Ascending aorta (tissue), 2 donors: ENCODE results near the gene CCDC9B. TPM values are rescaled to one million over a fixed set of nuclear protein-coding genes. Genes with fewer than 3 reads are reported as not detected.

Experiments used
- DNase-seq, 2 donors: peaks; one replicate each; pipeline ENCODE4 v3.0.0-alpha.2; 2019; ENCODE audit warnings: low spot score in 2 of 2
- H3K27ac ChIP-seq, 2 donors: fragments of 200-600 bp; sonication (generic); one replicate each; pipeline ENCODE4 v1.5.1; 2016 to 2017; ENCODE audit warnings: mild to moderate bottlenecking in 1 of 2
- H3K27me3 ChIP-seq: fragments of 200-600 bp; sonication (generic); one replicate; pipeline ENCODE4 v1.5.1; 2017
- H3K36me3 ChIP-seq, 2 donors: fragments of 200-600 bp; sonication (generic); one replicate each; pipeline ENCODE4 v1.5.1; 2016
- H3K4me1 ChIP-seq, 2 donors: fragments of 200-600 bp; sonication (generic); one replicate each; pipeline ENCODE4 v1.5.1; 2016 to 2017; ENCODE audit warnings: mild to moderate bottlenecking in 1 of 2
- H3K4me3 ChIP-seq, 2 donors: fragments of 200-600 bp; sonication (generic); one replicate each; pipeline ENCODE4 v1.5.1; 2016 to 2017; ENCODE audit warnings: mild to moderate bottlenecking in 1 of 2
- H3K9me3 ChIP-seq, 2 donors: fragments of 200-600 bp; sonication (generic); one replicate each; pipeline ENCODE4 v1.5.1; 2016
- intact Hi-C: fragments of 100-400 bp; cut with DNase I; formaldehyde crosslinking; loops from one replicate; pipeline ENCODE4 v1.15.1; 2023
- total RNA-seq: library from RNA; depleted of rRNA; stranded (reverse); fragments of >200 nt; gene quantifications from one replicate; pipeline ENCODE4 v1.1.0, GENCODE V29; 2016
- TF ChIP-seq, protein P1 (sequence below), 3 experiments: fragments of 200-600 bp in 2 of 3; fragments of 450-650 bp in 1 of 3; sonication (generic) in 2 of 3; IDR thresholded peaks; one replicate each; pipeline ENCODE4 v1.5.1; 2016 to 2019; ENCODE audit warnings: antibody characterized with exemption in 3 of 3, mild to moderate bottlenecking in 1 of 3, moderate library complexity in 1 of 3

CCDC9B gene
- total RNA-seq, 1 donor from 2014 or later, result 55.8 TPM

DNA sequence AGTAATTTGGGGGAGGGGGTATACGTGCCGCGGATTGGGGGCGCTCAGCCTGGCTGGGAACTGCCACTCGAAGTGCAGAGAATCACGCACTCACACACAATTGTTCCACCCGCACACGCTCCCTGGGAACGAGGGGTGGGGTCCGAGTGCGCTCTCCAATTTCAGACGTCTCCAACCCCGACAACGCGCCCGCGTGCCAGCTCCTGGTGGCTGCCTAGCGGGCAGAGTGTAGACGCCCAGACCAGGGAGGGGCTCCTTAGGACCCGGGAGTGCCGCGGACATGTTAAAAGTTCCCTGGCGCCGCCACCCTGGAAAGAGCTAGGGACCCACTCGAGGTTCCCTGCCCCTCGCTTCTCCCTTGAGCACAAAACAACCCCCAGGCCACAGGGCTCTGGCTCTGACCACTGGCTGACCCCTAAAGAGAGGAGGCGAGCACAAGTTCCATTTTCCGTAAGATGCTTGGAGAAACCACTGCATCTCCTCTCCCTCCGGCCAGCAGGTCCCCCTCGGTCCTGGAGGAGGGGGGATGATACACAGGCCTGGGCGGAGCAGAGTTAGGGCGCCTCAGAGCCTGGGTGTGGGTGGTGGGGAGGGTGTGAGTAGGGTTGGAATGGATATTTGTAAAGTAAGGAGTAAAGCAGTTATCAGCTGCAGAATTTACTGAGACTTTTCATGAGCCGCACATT is 57.0 kb downstream of the CCDC9B start:
- Histone ChIP-seq H3K4me3 (no peak overlapping the region), H3K4me1 (peaks cover 21 to 26% of the 10 kb centered on the region in 2 donors), H3K36me3 (no peaks in the 10 kb centered on the region), H3K27ac (no peak overlapping the region), H3K9me3 (no peaks in the 10 kb centered on the region), H3K27me3 (peaks cover 36% of the 10 kb centered on the region)
- TF ChIP-seq, protein P1, sequence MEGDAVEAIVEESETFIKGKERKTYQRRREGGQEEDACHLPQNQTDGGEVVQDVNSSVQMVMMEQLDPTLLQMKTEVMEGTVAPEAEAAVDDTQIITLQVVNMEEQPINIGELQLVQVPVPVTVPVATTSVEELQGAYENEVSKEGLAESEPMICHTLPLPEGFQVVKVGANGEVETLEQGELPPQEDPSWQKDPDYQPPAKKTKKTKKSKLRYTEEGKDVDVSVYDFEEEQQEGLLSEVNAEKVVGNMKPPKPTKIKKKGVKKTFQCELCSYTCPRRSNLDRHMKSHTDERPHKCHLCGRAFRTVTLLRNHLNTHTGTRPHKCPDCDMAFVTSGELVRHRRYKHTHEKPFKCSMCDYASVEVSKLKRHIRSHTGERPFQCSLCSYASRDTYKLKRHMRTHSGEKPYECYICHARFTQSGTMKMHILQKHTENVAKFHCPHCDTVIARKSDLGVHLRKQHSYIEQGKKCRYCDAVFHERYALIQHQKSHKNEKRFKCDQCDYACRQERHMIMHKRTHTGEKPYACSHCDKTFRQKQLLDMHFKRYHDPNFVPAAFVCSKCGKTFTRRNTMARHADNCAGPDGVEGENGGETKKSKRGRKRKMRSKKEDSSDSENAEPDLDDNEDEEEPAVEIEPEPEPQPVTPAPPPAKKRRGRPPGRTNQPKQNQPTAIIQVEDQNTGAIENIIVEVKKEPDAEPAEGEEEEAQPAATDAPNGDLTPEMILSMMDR (IDR thresholded peaks at IDR 0.05), result no peak
- DNase-seq, result no peak
- intact Hi-C loops, result loop anchor here (5.0 kb wide), 1 partner anchor 84 kb away; no protein-coding TSS in a partner anchor

DNA sequence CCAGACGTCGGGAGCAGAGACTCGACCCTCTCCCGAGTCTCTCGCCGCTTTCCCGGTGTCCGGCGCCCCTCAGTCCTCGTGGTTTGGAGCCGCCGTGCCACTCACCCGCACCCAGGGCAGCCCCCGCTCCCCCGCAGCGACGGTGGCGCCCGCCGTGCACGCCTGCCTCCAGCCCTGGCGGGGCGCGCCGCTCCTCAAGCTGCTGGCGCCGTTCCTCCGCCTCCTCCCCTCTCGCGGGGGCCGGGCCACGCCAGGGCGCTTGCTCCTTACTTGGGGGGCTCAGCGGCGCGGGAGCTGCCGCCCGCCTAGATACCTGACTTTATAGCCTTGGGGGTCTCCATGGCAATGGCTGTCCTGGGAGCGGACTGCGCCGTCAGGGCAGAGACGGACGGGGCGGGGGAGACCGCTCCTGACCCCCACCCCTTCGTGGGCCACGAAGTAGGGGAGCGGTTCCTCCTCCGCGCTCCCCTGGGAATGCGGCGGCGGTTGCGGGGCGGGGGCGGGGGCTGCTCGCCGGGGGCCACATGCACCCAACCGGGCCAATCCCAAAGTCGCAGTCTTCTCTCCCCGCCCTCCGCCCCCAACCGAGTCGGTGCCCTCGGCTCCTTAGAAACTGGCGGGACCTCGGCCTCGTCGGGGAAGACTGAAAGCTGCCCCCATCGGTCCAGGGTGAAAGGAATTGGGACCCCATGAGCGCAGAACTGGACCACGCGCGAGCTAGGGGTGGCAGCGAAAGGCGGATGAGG is 57.7 kb downstream of the CCDC9B start, which contains the start of gene ANKRD63:
ANKRD63 (minus strand) TSS at position 196 of the 746 bp plus-strand sequence. CDS start 478 bp downstream, outside the sequence.
- H3K27ac ChIP-seq, result no peak within 1 kb of the TSS
- H3K9me3 ChIP-seq, result no peaks in the 10 kb centered on the region
- no peaks in the 10 kb centered on the region for H3K36me3 ChIP-seq
- TF ChIP-seq, protein P1 (IDR thresholded peaks at IDR 0.05), result no peak
- peaks cover 21 to 26% of the 10 kb centered on the region in 2 donors for H3K4me1 ChIP-seq
- H3K4me3 ChIP-seq, result peak within 1 kb of the TSS; percentile 54 to 68
- intact Hi-C loops, result loop anchor here (5.0 kb wide), 1 partner anchor 84 kb away; no protein-coding TSS in a partner anchor
- no peak for DNase-seq
- H3K27me3 ChIP-seq, result peaks cover 36% of the 10 kb centered on the region

GRCh38 chr15:40282147-40282868 is 58.4 kb downstream of the CCDC9B start:
- H3K4me1 ChIP-seq, result peaks cover 21 to 26% of the 10 kb centered on the region in 2 donors
- H3K9me3 ChIP-seq, result no peaks in the 10 kb centered on the region
- intact Hi-C loops, result loop anchor here (5.0 kb wide), 1 partner anchor 85 kb away; no protein-coding TSS in a partner anchor
- TF ChIP-seq, protein P1 (IDR thresholded peaks at IDR 0.05), result peak; percentile 3 to 28 (median 5)
- H3K27ac ChIP-seq, result no peak overlapping the region
- peaks cover 36% of the 10 kb centered on the region for H3K27me3 ChIP-seq
- DNase-seq, result no peak
- no peaks in the 10 kb centered on the region for H3K36me3 ChIP-seq
- H3K4me3 ChIP-seq, result peak overlapping the region; percentile 54 to 68

DNA sequence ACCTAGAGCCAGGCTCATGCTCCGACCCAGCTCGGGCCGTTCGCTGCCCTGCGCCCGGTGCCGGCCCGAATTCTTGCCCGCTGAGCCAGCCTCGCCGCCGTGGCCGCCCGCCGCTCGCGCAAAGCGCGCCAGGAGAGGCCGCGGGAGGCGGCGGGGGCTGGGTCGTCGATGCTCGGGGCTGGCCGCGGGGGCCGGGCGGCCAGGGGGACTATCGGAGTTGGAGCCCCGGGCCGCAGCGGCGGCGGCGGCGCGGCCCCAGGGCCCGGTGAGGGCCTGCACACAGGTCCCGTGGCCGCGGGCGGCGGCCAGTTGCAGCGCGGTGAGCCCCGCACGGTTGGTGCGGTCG is 59.0 kb downstream of the CCDC9B start:
- no peak for DNase-seq
- no peaks in the 10 kb centered on the region for H3K9me3 ChIP-seq
- H3K27me3 ChIP-seq, result peaks cover 36% of the 10 kb centered on the region
- no peak overlapping the region for H3K27ac ChIP-seq
- TF ChIP-seq, protein P1 (IDR thresholded peaks at IDR 0.05), result no peak
- H3K36me3 ChIP-seq, result no peaks in the 10 kb centered on the region
- H3K4me3 ChIP-seq, result peak overlapping the region; percentile 54 to 68
- intact Hi-C loops, result loop anchor here (5.0 kb wide), 1 partner anchor 86 kb away; no protein-coding TSS in a partner anchor
- peaks cover 21 to 26% of the 10 kb centered on the region in 2 donors for H3K4me1 ChIP-seq

Other genes with a start within 250 kb of the CCDC9B start
- gene BMF, start 232.1 kb downstream of the CCDC9B start, total RNA-seq, result 2.2 TPM
- gene BUB1B, start 179.9 kb downstream of the CCDC9B start, total RNA-seq, result not detected
- gene PAK6, start 101.9 kb downstream of the CCDC9B start, total RNA-seq, result not detected
- gene ANKRD63, start 57.9 kb downstream of the CCDC9B start, total RNA-seq, result not detected
- gene PLCB2, start 33.0 kb downstream of the CCDC9B start, total RNA-seq, result 6.9 TPM
- gene INAFM2, start 17.2 kb downstream of the CCDC9B start, total RNA-seq, result 69.8 TPM
- not detected for gene PHGR1, start 10.1 kb upstream of the CCDC9B start, total RNA-seq
- 0.32 TPM for gene DISP2, start 17.3 kb upstream of the CCDC9B start, total RNA-seq
- 5.1 TPM for gene KNSTRN, start 41.8 kb upstream of the CCDC9B start, total RNA-seq
- 39.5 TPM for gene IVD, start 64.9 kb upstream of the CCDC9B start, total RNA-seq
- 10.6 TPM for gene BAHD1, start 100.0 kb upstream of the CCDC9B start, total RNA-seq
- 22.0 TPM for gene CHST14, start 130.0 kb upstream of the CCDC9B start, total RNA-seq
- 16.4 TPM for gene CCDC32, start 224.1 kb upstream of the CCDC9B start, total RNA-seq
- 2.4 TPM for gene RPUSD2, start 228.4 kb upstream of the CCDC9B start, total RNA-seq